A549 (cell line): Measurements from ENCODE around the gene PRKN.

Experiments used
- HES2 ChIP-seq: fragments of >200 bp; sonication (Bioruptor Twin); formaldehyde crosslinking; IDR thresholded peaks from 2 replicates; pipeline ENCODE4 v1.6.1; 2016
- POLR2A ChIP-seq: IDR thresholded peaks from 2 replicates; pipeline ENCODE4 v1.6.1; 2012; ENCODE audit warnings: mild to moderate bottlenecking, low read length
- USF2 ChIP-seq: fragments of 450-650 bp; IDR thresholded peaks from 2 replicates; pipeline ENCODE4 v1.6.1; 2014; ENCODE audit warnings: antibody characterized with exemption
- TF ChIP-seq, protein P1 (sequence below): fragments of >200 bp; sonication (Bioruptor Twin); formaldehyde crosslinking; IDR thresholded peaks from 3 replicates; pipeline ENCODE4 v1.5.1; 2016

DNA sequence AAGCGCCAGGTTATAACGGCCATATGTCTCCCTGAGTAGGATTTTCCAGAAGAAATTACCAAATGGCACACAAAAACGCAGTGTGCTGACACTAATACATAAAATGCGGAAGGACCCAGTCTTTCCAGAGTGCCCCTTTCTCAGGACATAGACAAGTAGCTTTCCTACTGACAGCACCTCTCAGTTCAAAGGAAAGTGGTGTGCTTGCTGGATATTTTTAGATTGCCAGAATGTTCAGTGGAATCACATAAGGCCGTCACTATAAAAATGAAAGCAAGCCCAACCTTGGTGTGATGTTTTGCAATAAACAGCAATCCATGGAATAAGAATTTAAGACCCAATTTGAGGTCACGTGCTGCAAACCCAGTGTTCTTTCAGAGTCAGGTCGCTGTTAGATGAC is 1318.2 kb downstream of the PRKN start:
- TF ChIP-seq HES2 (no peak), POLR2A (no peak), USF2 (no peak)
- TF ChIP-seq, protein P1, sequence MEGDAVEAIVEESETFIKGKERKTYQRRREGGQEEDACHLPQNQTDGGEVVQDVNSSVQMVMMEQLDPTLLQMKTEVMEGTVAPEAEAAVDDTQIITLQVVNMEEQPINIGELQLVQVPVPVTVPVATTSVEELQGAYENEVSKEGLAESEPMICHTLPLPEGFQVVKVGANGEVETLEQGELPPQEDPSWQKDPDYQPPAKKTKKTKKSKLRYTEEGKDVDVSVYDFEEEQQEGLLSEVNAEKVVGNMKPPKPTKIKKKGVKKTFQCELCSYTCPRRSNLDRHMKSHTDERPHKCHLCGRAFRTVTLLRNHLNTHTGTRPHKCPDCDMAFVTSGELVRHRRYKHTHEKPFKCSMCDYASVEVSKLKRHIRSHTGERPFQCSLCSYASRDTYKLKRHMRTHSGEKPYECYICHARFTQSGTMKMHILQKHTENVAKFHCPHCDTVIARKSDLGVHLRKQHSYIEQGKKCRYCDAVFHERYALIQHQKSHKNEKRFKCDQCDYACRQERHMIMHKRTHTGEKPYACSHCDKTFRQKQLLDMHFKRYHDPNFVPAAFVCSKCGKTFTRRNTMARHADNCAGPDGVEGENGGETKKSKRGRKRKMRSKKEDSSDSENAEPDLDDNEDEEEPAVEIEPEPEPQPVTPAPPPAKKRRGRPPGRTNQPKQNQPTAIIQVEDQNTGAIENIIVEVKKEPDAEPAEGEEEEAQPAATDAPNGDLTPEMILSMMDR: no peak
